Liver (tissue), 9 donors: Measurements from ENCODE around the gene CSNK1E. TPM values are rescaled to one million over a fixed set of nuclear protein-coding genes. Genes with fewer than 3 reads are reported as not detected.

ENCODE experiments used
- DNase-seq: peaks from one replicate; pipeline ENCODE4 v3.0.0-alpha.2; 2017; ENCODE audit warnings: low spot score
- H3K27ac ChIP-seq, 2 donors: one replicate each; pipeline ENCODE4 v1.7.0; 2013; ENCODE audit warnings: inconsistent platforms in 2 of 2, low read length in 2 of 2, control low read depth in 1 of 2, low read depth in 1 of 2, mild to moderate bottlenecking in 1 of 2
- H3K27me3 ChIP-seq, 4 donors: one replicate each; pipeline versions ENCODE4 v1.6.1 to v1.7.0; 2013; ENCODE audit warnings: low read length in 3 of 4, inconsistent platforms in 1 of 4, mild to moderate bottlenecking in 1 of 4, moderate library complexity in 1 of 4; ENCODE audit not compliant: control insufficient read depth in 4 of 4, insufficient read depth in 4 of 4
- H3K36me3 ChIP-seq, 4 donors: one replicate each; pipeline versions ENCODE4 v1.6.1 to v1.7.0; 2013; ENCODE audit warnings: low read length in 3 of 4, mild to moderate bottlenecking in 3 of 4, low read depth in 1 of 4, moderate library complexity in 1 of 4; ENCODE audit not compliant: control insufficient read depth in 4 of 4, insufficient read depth in 3 of 4
- H3K4me1 ChIP-seq, 4 donors: one replicate each; pipeline versions ENCODE4 v1.6.1 to v1.7.0; 2013; ENCODE audit warnings: low read length in 3 of 4, mild to moderate bottlenecking in 3 of 4, moderate library complexity in 1 of 4; ENCODE audit not compliant: control insufficient read depth in 4 of 4, insufficient read depth in 4 of 4
- H3K4me3 ChIP-seq, 3 donors: one replicate each; pipeline versions ENCODE4 v1.6.1 to v1.7.0; 2013; ENCODE audit warnings: low read length in 3 of 3, control low read depth in 1 of 3, low read depth in 1 of 3, mild to moderate bottlenecking in 1 of 3
- H3K9ac ChIP-seq, 2 donors: one replicate each; pipeline ENCODE4 v1.7.0; 2013; ENCODE audit warnings: low read length in 2 of 2, mild to moderate bottlenecking in 2 of 2, moderate library complexity in 2 of 2, control low read depth in 1 of 2, low read depth in 1 of 2
- H3K9me3 ChIP-seq, 4 donors: one replicate each; pipeline versions ENCODE4 v1.6.1 to v1.7.0; 2013; ENCODE audit warnings: low read length in 3 of 4; ENCODE audit not compliant: control insufficient read depth in 4 of 4
- ATF3 ChIP-seq: IDR thresholded peaks from 2 replicates; pipeline ENCODE4 v1.6.1; 2016; ENCODE audit warnings: antibody characterized with exemption
- CTCF ChIP-seq: fragments of 150-350 bp; IDR thresholded peaks from 2 replicates; pipeline ENCODE4 v1.5.1; 2017; ENCODE audit warnings: improper control_type of control experiment, low read depth, low read length; ENCODE audit not compliant: missing input control
- EGR1 ChIP-seq, 2 donors: IDR thresholded peaks; 2 replicates each; pipeline ENCODE4 v1.6.1; 2016 to 2018; ENCODE audit warnings: antibody characterized with exemption in 2 of 2, low read depth in 2 of 2
- FOXA1 ChIP-seq: IDR thresholded peaks from 2 replicates; pipeline ENCODE4 v1.6.1; 2016; ENCODE audit warnings: antibody characterized with exemption
- FOXA2 ChIP-seq: IDR thresholded peaks from 2 replicates; pipeline ENCODE4 v1.6.1; 2016; ENCODE audit warnings: antibody characterized with exemption
- HNF4A ChIP-seq, 2 donors: conservative IDR thresholded peaks; 2 replicates each; pipeline ENCODE4 v1.6.1; 2016; ENCODE audit warnings: antibody characterized with exemption in 2 of 2, mild to moderate bottlenecking in 2 of 2
- HNF4G ChIP-seq: IDR thresholded peaks from 2 replicates; pipeline ENCODE4 v1.6.1; 2016; ENCODE audit warnings: antibody characterized with exemption
- JUND ChIP-seq, 2 donors: IDR thresholded peaks; 2 replicates each; pipeline ENCODE4 v1.6.1; 2016; ENCODE audit warnings: antibody characterized with exemption in 2 of 2
- MAX ChIP-seq: IDR thresholded peaks from 2 replicates; pipeline ENCODE4 v1.6.1; 2016; ENCODE audit warnings: antibody characterized with exemption
- NR2F2 ChIP-seq: IDR thresholded peaks from 2 replicates; pipeline ENCODE4 v1.6.1; 2016; ENCODE audit warnings: antibody characterized with exemption
- RAD21 ChIP-seq, 2 donors: IDR thresholded peaks; 2 replicates each; pipeline ENCODE4 v1.6.1; 2016; ENCODE audit warnings: antibody characterized with exemption in 2 of 2, mild to moderate bottlenecking in 2 of 2
- RXRA ChIP-seq, 2 donors: IDR thresholded peaks; 2 replicates each; pipeline ENCODE4 v1.6.1; 2017 to 2018; ENCODE audit warnings: antibody characterized with exemption in 2 of 2, mild to moderate bottlenecking in 1 of 2
- SP1 ChIP-seq: IDR thresholded peaks from 2 replicates; pipeline ENCODE4 v1.6.1; 2018; ENCODE audit warnings: antibody characterized with exemption, mild to moderate bottlenecking
- TAF1 ChIP-seq: conservative IDR thresholded peaks from 2 replicates; pipeline ENCODE4 v1.6.1; 2016; ENCODE audit warnings: antibody characterized with exemption, mild to moderate bottlenecking
- YY1 ChIP-seq: IDR thresholded peaks from 2 replicates; pipeline ENCODE4 v1.6.1; 2016; ENCODE audit warnings: antibody characterized with exemption, mild to moderate bottlenecking
- WGBS: extraction: QIAGEN DNeasy Blood & Tissue Kit; methylation state at CpG from one replicate; pipeline ENCODE4 v1.1.7; 2013; 5-methylcytosine and 5-hydroxymethylcytosine counted together
- polyA plus RNA-seq, 2 donors: library from polyadenylated mRNA; stranded (reverse) in 1 of 2; unstranded in 1 of 2; fragments of 200-250 nt in 1 of 2; fragments of >200 nt in 1 of 2; fragmentation: Nextera tagmentation in 1 of 2; extraction: Ambion mirVana in 1 of 2; gene quantifications; one replicate each; pipeline versions ENCODE4 v1.2.1 to v1.2.3, GENCODE V29; 2013 to 2015
- total RNA-seq, 2 donors: library from RNA; depleted of rRNA; stranded (reverse); fragments of >200 nt; gene quantifications; one replicate each; pipeline ENCODE4 v1.2.3, GENCODE V29; 2014
- TF ChIP-seq, protein P1 (sequence below): IDR thresholded peaks from 2 replicates; pipeline ENCODE4 v1.6.1; 2016; ENCODE audit warnings: antibody characterized with exemption, mild to moderate bottlenecking
- TF ChIP-seq, protein P2 (sequence below): IDR thresholded peaks from 2 replicates; pipeline ENCODE4 v1.6.1; 2016; ENCODE audit warnings: antibody characterized with exemption
- donor health status: healthy.
- donor health status: healthy.
- donor health status: healthy.
- donor health status: healthy.
- donor health status: healthy.

The CSNK1E gene
- total and polyA plus RNA-seq, 4 donors = 8.4 to 27.4 (median 13.7) TPM

DNA sequence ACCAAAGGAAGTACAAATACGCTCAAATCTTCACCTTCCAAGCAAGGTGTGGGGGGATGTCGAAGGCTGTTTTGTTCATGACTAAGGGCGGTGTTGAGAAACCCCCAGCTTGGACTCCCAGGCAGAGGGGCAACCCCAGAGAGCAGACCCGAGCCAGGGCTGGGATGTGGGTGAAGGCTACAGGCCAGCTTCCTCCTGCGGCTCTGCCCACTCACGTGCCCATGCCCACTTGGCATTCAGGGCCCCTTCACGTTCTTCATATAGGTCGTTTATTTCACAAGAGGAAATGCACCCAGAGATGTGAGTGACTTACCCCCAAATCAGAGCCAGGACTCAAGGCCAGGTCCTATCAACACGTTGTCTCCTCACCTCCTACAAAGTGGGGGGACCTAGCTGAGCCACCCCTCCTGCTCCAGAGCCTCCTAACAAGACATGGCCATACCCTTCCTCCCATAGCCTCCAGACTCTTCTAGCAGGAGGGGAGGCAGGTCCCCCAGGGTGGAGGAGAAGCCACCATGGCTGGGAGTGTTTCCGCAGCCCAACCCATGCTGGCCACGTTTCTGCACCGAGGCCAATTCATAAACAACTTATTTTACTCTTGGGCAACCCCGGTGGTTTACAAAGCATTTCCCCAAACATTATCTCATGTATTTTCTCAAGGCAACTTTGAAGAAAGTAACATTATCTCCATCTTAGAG lies 66.4 kb downstream of the CSNK1E start:
- Histone ChIP-seq H3K4me3 (no peak overlapping the region), H3K9ac (no peak overlapping the region), H3K27ac (no peak overlapping the region), H3K4me1 (peaks cover 0 to 1% (median 0%) of the 10 kb centered on the region in 4 donors), H3K9me3 (no peaks in the 10 kb centered on the region), H3K36me3 (peaks cover 0 to 10% (median 5%) of the 10 kb centered on the region in 4 donors), H3K27me3 (no peaks in the 10 kb centered on the region)
- no peak for DNase-seq
- WGBS = 88% methylated on average over 13 of the region's 13 CpGs
- TF ChIP-seq HNF4A (conservative IDR thresholded peaks at IDR 0.05) (no peak), SP1 (no peak), TAF1 (no peak), NR2F2 (no peak), EGR1 (IDR thresholded peaks at IDR 0.05; ENCODE audit: low read depth in 2 of 2) (no peak), JUND (IDR thresholded peaks at IDR 0.05) (no peak), HNF4G (no peak), RAD21 (IDR thresholded peaks at IDR 0.05) (no peak), RXRA (IDR thresholded peaks at IDR 0.05) (no peak), YY1 (no peak), CTCF (no peak), MAX (no peak)
- TF ChIP-seq, protein P1, sequence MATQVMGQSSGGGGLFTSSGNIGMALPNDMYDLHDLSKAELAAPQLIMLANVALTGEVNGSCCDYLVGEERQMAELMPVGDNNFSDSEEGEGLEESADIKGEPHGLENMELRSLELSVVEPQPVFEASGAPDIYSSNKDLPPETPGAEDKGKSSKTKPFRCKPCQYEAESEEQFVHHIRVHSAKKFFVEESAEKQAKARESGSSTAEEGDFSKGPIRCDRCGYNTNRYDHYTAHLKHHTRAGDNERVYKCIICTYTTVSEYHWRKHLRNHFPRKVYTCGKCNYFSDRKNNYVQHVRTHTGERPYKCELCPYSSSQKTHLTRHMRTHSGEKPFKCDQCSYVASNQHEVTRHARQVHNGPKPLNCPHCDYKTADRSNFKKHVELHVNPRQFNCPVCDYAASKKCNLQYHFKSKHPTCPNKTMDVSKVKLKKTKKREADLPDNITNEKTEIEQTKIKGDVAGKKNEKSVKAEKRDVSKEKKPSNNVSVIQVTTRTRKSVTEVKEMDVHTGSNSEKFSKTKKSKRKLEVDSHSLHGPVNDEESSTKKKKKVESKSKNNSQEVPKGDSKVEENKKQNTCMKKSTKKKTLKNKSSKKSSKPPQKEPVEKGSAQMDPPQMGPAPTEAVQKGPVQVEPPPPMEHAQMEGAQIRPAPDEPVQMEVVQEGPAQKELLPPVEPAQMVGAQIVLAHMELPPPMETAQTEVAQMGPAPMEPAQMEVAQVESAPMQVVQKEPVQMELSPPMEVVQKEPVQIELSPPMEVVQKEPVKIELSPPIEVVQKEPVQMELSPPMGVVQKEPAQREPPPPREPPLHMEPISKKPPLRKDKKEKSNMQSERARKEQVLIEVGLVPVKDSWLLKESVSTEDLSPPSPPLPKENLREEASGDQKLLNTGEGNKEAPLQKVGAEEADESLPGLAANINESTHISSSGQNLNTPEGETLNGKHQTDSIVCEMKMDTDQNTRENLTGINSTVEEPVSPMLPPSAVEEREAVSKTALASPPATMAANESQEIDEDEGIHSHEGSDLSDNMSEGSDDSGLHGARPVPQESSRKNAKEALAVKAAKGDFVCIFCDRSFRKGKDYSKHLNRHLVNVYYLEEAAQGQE = no peak

GRCh38 chr22:38249803-38250642 lies 67.2 kb downstream of the CSNK1E start:
- H3K36me3 ChIP-seq = peaks cover 0 to 11% (median 5%) of the 10 kb centered on the region in 4 donors
- H3K9ac ChIP-seq = no peak overlapping the region
- WGBS = 95% methylated on average over 25 of the region's 25 CpGs
- no peaks in the 10 kb centered on the region for H3K27me3 ChIP-seq
- no peak overlapping the region for H3K27ac ChIP-seq
- H3K4me3 ChIP-seq = no peak overlapping the region
- H3K4me1 ChIP-seq = peaks cover 0 to 1% (median 0%) of the 10 kb centered on the region in 4 donors
- no peaks in the 10 kb centered on the region for H3K9me3 ChIP-seq
- no peak for DNase-seq
- TF ChIP-seq HNF4A (conservative IDR thresholded peaks at IDR 0.05) = no peak
- TF ChIP-seq RXRA (IDR thresholded peaks at IDR 0.05) = no peak
- no peak for TF ChIP-seq MAX
- no peak for TF ChIP-seq JUND (IDR thresholded peaks at IDR 0.05)
- no peak for TF ChIP-seq ATF3
- no peak for TF ChIP-seq FOXA1
- no peak for TF ChIP-seq NR2F2
- no peak for TF ChIP-seq TAF1
- TF ChIP-seq, protein P2, sequence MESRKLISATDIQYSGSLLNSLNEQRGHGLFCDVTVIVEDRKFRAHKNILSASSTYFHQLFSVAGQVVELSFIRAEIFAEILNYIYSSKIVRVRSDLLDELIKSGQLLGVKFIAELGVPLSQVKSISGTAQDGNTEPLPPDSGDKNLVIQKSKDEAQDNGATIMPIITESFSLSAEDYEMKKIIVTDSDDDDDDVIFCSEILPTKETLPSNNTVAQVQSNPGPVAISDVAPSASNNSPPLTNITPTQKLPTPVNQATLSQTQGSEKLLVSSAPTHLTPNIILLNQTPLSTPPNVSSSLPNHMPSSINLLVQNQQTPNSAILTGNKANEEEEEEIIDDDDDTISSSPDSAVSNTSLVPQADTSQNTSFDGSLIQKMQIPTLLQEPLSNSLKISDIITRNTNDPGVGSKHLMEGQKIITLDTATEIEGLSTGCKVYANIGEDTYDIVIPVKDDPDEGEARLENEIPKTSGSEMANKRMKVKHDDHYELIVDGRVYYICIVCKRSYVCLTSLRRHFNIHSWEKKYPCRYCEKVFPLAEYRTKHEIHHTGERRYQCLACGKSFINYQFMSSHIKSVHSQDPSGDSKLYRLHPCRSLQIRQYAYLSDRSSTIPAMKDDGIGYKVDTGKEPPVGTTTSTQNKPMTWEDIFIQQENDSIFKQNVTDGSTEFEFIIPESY = no peak
- TF ChIP-seq EGR1 (IDR thresholded peaks at IDR 0.05; ENCODE audit: low read depth in 2 of 2) = no peak
- no peak for TF ChIP-seq CTCF
- TF ChIP-seq FOXA2 = no peak
- TF ChIP-seq RAD21 (IDR thresholded peaks at IDR 0.05) = no peak
